HG02884 (cell line): ENCODE results near the gene CNPPD1.
"Not testable (repeated sequence)": the region's sequence is repeated elsewhere in the genome, so short reads cannot be mapped to it uniquely, and the experiment has no call there.

ENCODE experiments used
- ATAC-seq: cut with Tn5 transposase; IDR thresholded peaks from one replicate; pipeline ENCODE4 v1.9.1; 2021; ENCODE audit warnings: mild to moderate bottlenecking, moderate library complexity; ENCODE audit not compliant: unreplicated experiment

The CNPPD1 gene

DNA sequence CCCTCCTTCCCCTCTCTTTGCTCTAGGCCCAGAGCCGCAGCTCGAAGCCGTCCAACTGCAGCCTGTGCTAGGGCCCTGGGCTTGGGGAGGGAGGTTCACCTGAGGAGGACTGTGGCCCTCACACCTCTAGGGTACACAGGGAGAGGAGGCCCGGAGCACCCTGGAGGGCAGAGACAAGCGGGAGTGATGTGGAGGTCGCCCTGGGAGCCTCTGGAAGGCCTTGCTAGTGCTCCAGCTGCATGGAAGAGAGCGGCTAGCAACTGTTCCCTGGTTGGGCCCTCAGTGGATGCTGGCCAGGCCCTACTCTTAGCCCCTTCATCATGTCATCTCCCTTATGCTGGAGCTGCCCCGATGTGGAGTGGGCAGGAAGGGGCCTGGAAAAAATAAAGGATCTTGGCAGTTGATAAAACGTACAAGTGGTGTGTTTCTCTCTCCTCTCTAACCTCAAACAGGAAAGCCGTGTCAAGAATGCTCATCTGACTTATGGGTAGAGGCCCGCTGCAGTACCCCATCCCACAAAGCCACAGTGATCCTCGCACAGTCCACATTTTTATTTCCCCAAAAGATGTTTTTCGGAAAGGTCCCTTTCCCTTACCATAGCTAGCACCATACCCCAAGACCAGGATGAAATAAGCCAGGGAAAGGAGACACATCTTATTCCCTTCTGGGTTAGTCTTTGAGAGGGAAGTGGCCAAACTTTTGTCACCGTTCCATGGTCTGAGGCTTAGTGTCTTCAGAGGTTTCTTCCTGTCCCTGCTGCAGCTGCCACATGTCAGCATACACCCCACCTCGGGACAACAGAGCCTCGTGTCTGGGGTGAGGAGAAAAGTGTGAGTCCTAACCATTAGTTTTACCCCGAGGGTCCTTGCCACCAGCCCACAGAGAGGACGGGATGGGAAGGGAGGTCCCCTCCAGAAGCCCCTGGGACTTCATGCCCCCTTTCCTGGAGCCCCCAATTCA is 32.8 kb upstream of the CNPPD1 start:
- ATAC-seq, result no peak

DNA sequence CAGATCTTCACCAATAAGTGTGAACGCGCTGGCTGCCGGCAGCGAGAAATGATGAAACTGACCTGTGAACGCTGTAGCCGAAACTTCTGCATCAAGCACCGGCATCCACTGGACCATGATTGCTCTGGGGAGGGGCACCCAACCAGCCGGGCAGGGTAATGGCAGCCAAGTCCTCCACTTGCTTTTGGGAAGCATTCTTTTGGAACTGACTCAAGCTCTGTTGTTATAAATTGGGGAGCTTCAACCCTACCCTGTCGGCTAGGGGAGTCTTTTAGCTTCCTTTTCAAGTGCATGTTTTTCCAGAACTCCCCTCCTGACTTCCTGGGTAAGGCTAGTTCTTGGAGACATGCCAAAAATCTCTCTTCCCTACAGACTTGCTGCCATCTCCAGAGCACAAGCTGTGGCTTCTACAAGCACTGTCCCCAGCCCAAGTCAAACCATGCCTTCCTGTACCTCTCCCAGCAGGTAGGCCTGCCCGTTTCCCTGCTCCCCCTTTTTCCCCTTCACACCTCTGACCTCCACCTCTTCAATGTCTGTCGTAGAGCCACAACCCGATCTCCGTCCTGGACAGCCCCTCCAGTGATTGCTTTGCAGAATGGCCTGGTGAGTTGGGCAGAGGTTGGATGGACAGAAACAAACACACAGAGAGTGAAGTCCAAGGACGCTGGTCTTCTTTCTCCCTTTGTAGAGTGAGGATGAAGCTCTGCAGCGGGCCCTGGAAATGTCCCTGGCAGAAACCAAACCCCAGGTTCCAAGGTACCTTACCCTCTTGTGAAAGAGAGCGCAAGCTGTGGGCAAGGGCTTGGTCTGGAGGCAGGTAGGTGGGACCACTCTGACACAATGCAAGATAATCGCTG is 31.4 kb upstream of the CNPPD1 start:
- no peak for ATAC-seq

DNA sequence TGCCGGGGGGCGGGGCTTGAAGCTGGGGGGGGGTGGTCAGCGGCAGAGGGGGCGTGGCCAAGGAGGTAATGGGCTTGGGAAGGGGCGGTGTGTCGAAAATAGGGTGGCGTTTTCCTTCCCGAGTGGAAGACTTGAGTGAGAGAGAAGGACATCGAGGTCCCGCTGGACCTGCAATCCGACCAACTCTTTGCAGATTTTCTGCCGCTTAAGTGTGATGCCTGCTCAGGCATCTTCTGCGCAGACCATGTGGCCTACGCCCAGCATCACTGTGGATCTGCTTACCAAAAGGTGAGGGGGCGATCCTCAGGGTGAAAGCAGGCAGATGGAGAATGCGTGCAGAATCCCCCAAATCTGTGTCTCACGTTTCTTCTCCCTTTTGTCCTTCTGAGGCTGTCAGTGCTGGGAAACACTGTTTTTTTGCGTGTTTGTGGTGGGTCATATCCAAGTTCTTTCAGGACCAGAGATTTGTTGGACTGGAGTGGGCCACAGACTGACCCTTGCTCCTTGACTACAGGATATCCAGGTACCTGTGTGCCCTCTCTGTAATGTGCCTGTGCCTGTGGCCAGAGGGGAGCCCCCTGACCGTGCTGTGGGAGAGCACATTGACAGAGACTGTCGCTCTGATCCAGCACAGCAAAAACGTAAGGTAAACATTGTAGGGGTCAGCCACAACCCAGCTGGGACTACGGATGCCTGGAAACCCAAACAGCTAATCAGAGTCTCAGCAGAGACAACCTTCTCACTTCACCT is 30.6 kb upstream of the CNPPD1 start:
- ATAC-seq, result no peak

DNA sequence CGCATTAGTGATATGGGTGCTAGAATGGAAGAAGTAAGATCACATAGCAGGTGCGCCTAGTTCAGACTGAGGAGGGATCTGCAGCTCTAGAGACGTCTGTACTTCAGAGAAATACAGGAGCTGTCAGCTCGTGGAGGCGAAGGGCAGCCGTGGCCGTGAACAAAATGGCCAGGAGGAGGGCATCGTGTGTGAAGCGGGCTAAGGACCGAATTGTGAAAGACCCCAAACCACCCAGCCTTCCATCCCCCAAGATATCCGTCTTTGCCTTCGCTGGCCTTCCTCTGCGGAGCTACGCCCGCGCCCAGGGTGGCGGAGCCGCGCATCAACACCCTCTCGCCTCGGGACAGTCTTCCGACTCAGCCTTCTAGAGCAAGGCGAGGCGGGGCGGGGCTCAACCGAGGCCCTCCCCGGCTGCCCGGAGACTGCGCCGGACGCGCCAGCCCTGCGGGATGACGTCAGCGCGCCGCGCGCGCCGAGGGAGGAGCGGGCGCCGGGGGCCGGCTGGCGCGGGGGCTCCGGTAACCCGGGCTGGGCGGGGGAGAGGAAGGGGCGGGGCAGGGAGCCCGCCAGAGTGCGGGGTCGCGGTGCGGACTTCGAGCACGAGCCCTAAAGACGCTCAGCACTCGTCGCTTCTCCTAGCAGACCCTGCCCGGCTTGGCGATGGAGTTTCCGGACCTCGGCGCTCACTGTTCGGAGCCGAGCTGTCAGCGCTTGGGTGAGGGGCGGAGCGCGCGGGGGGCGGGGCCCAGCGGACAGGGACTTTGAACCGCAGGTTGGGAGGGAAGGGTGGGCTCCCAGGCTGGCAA is 29.8 kb upstream of the CNPPD1 start, which contains the start of gene ZFAND2B:
TSS of gene ZFAND2B (plus strand) at position 455 of the 806 bp plus-strand sequence. CDS start at position 661, 206 bp downstream.
- peak; percentile 95 for ATAC-seq

DNA sequence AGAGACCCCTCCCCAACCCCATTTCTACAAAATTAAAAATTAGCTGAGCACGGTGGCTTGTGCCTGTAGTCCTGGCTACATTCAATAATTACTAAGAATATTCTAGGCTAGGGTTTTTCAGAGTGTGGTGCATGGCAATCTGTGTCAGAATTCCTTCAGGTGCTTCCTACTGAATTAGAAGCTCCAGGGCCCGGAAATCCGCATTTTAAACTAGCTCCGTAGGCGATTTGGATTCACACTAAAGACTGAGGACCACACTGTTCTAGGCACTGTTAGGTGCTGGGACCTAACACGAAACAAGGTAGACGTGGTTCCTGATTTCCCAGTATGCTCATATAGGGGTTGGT is 29.2 kb upstream of the CNPPD1 start:
- ATAC-seq, result no peak

DNA sequence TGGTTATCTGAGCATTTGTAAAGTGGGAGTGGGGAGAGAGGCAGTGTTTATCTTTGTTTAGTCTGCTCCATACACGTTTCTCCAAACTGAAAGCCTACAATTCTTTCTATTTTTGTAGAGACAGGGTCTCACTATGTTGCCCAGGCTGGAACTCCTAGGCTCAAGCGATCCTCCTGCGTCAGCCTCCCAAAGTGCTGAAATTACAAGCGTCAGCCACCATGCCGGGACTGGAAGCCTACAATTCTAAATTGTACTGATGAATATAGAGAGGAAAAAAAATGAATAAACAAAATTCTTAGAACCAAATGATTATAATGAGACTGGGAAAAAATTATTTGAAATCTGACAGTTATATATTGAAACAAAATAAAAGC is 28.4 kb upstream of the CNPPD1 start:
- ATAC-seq, result no peak

DNA sequence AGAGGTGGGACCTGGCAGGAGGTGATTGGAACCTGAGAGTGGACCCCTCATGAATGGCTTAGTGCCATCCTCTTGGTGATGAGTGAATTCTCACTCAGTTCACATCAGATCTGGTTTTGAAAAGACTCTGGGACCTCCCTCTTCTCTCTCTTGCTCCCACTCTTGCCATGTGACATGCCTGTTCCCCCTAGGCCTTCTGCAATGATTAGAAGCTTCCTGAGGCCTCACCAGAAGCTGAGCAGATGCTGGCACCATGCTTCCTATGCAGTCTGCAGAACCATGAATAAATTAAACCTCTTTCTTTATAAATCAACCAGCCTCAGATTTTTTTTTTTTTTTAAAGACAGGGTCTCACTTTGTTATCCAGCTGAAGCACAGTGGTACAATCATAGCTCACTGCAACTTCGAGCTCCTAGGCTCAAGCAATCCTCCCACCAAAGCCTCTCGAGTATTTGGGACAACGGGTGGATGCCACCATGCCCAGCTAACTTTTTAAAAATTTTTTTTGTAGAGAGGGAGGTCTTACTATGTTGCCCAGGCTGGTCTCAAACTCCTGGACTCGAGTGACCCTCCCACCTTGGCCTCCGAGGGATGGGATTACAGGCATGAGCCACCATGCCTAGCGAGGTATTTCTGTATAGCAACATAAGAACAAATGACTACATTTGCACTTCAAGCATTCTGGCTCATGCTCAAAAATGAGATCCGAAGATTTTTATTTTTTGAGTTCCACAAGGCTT is 27.9 kb upstream of the CNPPD1 start:
- no peak for ATAC-seq

DNA sequence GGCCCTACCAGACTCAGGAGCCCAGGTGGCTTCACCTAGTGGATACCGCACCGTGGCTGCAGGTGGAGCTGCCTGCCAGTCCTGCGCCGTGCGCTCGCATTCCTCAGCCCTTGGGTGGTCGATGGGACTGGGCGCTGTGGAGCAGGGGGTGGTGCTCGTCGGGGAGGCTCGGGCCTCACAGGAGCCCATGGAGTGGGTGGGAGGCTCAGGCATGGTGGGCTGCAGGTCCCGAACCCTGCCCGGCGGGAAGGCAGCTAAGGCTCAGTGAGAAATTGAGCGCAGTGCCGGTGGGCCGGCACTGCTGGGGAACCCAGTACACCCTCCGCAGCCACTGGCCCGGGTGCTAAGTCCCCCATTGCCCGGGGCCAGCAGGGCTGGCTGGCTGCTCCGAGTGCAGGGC is 24.6 kb upstream of the CNPPD1 start:
- ATAC-seq, result not testable (repeated sequence)

DNA sequence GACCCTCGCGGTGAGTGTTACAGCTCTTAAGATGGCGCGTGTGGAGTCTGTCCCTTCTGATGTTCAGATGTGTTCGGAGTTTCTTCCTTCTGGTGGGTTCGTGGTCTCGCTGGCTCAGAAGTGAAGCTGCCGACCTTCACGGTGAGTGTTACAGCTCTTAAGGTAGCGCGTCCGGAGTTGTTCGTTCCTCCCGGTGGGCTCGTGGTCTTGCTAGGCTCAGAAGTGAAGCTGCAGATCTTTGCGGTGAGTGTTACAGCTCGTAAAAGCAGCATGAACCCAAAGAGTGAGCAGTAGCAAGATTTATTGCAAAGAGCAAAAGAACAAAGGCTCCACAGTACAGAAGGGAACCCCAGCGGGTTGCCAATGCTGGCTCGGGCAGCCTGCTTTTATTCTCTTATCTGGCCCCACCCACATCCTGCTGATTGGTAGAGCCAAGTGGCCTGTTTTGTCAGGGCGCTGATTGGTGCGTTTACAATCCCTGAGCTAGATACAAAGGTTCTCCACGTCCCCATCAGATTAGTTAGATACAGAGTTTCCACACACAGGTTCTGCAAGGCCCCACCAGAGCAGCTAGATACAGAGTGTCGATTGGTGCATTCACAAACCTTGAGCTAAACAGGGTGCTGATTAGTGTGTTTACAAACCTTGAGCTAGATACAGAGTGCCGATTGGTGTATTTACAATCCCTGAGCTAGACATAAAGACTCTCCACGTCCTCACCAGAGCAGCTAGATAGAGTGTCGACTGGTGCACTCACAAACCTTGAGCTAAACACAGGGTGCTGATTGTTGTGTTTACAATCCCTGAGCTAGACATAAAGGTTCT is 24.0 kb upstream of the CNPPD1 start:
- ATAC-seq, result not testable (repeated sequence)

DNA sequence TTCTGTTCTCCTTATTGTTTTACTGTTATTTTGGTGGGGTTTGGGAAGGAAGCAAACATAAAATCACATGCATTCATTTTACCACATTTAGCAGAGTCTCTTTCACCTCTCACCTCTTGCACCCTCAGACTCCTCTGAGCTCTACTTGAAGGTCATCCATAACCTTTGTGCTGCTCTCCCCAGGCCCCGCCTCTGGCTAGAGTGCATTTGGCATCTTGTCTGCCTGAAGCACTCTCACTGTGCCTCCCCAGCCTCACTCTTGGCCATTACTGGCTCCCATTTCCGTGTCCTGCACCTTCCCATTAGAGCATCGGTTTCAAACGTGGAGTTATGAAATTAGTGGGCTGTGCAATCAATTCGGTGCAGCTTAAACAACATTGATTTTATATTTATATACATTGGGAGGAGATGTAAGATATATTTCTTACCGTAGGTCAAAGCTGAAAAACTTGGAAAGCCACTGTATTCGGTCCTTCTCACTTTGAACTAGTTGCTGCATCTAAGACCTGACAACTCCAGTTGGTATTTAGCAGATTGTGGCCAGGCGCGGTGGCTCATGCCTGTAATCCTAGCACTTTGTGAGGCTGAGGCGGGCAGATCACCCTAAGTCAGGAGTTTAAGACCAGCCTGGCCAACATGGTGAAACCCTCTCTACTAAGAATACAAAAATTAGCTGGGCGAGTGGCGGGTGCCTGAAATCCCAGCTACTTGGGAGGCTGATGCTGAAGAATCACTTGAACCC is 22.9 kb upstream of the CNPPD1 start:
- no peak for ATAC-seq

DNA sequence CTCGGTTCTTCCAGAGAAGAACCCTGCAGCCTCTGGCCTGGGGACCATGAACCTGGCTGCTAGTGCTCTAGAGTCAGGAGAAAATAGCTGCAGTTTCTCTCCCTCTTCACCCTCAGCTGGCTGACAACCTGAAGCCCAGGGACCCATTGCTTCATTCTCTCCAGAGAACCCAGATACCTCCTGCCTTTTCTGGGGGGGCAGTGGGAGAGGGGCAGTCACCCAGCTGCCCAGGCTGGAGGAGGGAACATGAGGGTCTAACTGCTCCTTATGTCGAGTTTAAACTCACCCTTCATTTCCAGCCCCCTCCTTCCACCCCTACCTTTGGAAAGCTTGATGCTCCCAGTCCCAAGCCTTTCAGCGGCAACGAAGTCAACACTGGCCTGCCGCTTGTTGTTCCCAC is 22.2 kb upstream of the CNPPD1 start:
- no peak for ATAC-seq

DNA sequence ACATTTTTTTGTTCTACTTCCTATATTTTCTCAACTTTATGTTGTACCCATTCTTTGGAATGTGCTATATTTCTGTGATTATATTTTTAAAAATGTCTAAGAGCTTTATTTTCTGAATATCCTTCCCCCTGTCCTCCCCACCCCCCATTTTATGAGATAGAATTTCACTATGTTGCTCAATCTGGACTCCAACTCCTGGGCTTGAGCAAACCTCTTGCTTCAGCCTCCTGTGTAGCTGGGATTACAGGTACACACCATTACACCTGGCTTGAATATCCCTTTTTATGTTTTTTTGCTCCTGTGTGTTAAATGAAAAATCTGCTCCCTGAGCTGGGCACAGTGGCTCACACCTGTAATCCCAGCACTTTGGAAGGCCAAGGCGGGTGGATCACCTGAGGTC is 20.7 kb upstream of the CNPPD1 start:
- no peak for ATAC-seq

DNA sequence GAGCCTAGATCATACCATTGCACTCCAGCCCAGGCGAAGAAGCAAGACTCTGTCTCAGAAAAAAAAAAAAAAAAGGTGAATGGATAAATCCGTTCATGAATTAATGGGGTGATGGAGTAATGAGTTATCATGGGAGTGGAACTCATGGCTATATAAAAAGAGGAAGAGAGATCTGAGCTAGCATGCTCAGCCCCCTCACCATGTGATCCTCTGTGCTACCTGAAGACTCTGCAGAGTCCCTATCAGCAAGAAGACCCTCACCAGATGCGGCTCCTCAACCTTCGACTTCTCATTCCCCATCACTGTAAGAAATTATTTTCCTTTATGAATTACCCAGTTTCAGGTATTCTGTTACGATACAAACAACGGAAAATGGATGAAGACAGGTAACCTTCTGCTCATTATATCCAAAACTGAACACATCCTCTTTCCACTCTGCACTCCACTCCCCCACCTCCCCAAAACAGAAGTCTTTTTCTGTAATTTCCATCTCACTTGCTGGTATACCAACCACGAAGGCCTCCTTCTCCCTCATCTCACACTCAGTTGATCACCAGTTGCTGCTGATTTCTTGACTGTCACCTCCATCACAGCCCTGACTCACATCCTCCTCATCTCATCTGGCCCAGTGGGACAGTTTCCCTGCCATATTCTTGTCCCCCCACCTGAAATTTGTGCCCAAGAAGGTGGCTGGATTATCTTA is 10.2 kb upstream of the CNPPD1 start:
- ATAC-seq, result no peak

DNA sequence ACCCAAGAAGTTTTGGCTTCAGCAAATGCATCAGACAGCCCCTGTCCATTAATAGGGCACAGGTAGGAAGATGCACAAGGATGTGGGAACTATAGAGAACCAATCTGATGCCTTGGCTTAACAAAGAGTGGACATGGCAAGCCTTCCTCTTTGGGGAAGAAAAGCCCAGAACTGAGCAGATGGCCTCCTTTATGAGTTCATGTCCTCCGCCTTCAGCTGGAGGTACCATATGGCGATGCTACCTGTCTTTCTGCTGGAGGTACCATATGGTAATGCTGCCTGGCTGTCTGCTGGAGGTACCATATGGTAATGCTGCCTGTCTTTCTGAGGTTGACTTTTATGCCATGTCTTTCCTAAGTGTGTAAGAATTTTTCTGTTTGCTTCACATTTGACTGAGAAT is 7.4 kb upstream of the CNPPD1 start:
- no peak for ATAC-seq

DNA sequence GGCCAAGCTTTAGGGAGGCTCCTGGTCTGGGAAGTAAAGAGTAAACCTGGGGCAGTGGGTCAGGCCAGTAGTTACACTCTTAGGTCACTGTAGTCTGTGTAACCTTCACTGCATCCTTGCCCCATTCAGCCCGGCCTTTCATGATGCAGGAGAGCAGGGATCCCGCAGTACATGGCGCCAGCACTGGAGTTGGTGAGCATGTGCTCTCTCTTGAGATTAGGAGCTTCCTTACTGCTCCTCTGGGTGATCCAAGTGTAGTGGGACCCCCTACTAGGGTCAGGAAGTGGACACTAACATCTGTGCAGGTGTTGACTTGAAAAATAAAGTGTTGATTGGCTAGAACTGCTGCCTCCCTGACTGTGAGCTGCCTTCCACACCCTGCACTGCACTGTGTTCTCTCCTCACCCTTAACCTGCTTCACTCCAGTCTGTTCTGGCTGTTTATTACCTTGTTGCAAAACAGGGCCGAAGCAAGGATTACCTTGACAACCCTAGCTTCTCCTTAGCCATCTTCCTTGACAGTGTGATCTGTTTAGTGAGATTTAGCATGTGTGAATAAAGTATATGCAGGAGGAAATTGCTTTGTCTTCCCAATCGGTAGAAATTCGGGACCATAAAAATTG is 6.5 kb upstream of the CNPPD1 start:
- ATAC-seq, result no peak

DNA sequence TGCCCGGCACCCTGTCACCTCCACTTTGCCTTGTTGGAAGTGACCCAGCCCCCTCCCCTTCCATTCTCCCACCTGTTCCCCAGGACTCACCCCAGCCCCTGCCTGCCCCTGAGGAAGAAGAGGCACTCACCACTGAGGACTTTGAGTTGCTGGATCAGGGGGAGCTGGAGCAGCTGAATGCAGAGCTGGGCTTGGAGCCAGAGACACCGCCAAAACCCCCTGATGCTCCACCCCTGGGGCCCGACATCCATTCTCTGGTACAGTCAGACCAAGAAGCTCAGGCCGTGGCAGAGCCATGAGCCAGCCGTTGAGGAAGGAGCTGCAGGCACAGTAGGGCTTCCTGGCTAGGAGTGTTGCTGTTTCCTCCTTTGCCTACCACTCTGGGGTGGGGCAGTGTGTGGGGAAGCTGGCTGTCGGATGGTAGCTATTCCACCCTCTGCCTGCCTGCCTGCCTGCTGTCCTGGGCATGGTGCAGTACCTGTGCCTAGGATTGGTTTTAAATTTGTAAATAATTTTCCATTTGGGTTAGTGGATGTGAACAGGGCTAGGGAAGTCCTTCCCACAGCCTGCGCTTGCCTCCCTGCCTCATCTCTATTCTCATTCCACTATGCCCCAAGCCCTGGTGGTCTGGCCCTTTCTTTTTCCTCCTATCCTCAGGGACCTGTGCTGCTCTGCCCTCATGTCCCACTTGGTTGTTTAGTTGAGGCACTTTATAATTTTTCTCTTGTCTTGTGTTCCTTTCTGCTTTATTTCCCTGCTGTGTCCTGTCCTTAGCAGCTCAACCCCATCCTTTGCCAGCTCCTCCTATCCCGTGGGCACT is 5.8 kb upstream of the CNPPD1 start:
- ATAC-seq, result no peak
